GM21717 (cell line): ENCODE measurements around the gene FCSK.

ENCODE experiments used
- ATAC-seq: cut with Tn5 transposase; IDR thresholded peaks from one replicate; pipeline ENCODE4 v1.9.1; 2021; ENCODE audit warnings: mild to moderate bottlenecking, moderate library complexity; ENCODE audit not compliant: unreplicated experiment

Gene FCSK

DNA sequence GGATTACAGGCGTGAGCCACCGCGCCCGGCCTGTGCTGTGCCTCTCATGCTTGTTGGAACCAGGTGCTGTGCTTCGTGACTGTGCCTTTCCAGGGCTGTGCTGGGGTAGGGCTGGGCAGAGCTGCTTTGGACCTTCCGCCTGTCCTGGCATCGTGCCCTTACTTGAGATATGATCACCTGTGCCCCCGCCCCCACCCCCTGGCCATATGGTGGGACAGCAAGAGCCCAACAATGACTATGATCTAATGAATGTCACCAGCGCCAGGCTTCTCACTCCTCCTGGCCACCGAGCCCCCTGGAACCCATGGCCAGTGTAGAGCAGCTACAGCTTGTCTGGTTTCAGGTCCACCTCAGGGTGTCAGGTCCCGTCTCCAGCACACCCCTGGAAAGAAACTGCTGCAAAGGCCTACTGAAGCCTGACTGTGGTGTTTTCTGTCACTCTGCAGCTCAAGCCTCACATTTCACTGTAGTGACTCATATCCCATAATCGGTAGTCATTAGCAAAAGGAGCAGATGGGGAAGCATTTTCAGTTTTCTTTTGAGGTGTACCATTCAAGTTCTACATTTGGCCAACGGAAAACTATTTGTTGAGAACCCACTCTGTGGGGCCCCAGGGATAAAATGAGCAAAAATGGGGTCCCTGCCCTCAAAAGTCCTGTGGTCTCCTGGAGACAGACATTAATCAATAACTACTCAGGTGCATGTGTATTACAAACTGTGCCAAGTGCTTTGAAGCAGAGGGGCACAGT, 22.1 kb downstream of the FCSK start:
- peak; percentile 77 for ATAC-seq

DNA sequence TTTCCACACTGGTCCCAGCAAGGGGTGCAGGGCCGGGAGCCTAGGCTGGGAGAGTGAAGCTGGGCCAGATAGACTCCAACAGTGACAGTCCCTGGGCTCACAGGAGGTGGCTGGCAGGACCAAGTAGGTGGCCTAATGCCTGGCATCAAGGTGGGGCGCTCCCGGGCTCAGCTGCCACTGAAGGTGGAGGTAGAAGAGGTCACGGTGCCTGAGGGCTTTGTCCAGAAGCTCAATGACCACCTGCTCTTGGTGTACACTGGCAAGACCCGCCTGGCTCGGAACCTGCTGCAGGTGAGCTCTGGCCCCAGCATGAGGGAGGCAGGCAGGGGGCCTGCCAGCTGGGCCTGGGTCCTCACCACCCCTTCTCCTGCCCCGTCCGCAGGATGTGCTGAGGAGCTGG, 23.8 kb downstream of the FCSK start:
- ATAC-seq: no peak

DNA sequence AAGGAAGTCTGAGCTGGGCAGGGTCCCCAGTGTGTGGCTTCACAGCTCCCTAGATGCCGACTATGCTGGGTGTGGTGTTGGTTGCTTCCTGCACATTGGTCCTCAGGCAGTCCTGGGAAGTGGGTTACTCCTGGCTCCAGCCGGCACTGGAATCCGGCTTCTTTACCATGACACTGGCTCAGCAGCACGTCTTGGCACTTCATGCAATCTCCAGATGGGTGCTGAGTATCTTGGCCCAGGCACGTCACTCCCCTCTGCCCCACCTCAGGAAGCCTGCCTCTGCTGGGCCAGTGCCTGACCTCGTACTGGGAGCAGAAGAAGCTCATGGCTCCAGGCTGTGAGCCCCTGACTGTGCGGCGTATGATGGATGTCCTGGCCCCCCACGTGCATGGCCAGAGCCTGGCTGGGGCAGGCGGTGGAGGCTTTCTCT, 24.5 kb downstream of the FCSK start:
- no peak for ATAC-seq

DNA sequence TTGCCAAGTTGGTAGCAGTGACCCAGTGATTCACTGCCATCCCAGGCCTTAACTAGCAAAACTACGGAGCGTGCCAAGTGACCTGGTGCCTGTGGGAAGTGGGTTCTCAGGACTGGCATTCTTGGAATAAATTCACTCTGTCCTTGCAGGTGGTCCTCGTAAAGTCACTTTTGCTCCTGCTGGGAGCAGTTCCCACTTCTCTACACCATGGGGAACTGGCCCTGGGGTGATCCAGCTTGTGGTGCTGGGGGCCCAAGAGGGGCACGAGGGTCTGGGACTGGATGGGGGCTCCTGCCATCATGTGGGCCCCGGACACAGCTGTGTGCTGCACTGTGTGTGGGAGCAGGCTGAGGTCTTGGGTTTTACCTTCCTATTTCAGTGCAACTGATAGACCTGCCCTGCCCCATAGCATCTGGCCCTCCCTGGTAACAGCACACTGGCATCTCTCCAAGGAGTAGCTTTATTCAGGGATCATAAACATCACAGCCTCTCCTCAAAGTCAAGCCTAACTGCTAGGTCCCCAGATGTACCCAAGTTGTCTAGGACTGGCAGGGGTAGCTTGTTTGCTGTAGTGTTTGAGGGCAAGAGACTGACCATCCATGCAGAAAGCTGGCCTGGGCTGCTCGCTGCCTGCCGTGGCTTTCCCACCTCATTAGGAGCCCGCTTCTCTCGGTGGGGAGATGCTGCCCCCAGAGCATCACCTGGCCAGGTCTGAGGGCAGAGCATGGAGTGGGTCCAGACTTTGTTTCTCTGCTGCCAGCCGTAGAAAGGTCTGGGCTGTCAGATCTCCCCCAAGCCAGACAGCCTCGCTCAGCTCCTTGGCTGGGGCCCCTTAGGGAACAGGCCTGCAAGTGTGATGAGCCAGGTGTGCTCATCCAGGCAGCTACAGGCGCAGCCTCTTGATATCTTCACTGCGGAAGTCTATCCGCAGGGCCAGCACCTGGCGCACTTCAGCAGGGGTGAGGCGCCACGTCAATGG, 26.0 kb downstream of the FCSK start:
- no peak for ATAC-seq

DNA sequence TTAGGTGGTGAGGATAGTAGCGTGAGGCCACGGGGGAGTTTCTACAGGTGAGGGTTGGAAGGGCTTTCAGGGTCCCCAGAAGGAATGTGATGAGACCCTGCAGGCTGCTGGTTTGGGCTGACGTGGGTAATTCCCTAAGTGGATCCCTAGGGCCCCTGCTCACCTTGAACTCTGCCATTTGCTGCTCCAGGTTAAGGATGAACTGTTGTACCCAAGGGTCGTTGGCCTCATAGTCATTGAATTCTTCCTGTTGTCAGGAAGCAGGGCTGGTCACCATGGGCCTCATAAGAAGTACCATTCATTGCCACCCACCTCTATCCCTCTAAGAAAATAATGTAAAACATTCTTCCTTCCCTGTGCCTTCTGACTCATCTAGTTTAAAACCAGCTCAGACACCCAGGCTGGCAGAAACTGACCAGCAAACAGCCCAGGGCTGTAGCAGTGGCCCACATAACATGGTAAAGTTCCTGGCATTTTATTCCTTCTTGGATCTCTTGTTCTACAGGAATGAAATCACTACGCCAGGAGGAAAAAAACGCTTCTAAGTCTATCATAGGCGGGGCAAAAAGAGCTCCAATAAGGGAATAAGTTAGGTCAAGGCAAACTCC, 27.6 kb downstream of the FCSK start:
- ATAC-seq: no peak

DNA sequence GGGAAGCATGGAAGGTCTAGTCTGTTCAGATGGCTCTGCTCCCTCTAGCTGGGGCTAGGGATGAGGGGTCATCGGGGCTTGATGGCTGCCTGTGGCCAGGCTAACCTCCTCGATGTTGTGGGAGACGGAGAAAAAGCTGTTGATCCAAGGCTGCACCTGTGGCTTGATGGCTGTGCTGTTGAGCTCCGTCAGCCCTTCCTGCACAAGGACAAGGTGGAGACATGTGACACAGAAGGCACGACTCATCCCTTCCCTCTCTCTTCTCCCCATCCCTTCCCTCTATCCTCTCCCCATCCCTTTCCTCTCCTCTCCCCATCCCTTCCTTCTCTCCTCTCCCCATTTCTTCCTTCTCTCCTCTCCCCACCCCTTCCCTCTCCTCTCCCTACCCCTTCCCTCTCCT, 28.2 kb downstream of the FCSK start:
- no peak for ATAC-seq

DNA sequence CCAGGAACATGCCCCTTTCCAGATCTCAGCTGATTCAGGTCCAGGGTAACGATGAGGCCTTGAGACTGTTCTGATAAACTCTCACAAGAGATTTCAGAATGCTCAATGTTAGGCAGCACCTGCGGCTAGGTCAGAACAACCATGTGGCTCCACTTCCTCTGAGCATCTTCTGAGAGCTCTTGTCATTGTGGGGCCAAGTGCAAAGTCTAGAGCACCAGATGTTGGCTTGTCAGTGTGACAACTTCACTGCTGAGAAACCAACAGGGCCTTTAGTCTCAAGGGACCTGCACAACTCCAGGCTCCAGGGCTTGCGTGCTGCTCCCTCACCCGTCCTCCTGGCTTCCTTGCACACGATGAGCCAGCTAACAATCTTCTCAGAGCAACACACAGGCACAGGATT, 29.0 kb downstream of the FCSK start:
- no peak for ATAC-seq

DNA sequence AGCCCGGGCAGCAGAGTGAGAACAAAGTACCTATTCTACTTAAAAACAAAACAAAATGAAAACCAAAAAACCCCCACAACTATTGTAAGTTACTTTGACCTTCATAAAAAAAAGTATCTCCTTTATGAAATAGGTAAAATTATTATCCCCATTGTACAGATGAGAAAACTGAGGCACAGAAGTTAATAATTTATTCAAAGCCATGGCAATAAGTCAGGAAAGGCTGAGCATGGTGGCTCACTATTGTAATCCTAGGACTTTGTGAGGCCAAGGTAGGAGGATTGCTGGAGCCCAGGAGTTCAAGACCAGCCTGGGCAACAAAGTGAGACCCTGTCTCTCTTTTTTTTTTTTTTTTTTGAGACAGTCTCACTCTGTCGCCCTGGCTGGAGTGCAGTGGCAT, 30.5 kb downstream of the FCSK start:
- no peak for ATAC-seq

DNA sequence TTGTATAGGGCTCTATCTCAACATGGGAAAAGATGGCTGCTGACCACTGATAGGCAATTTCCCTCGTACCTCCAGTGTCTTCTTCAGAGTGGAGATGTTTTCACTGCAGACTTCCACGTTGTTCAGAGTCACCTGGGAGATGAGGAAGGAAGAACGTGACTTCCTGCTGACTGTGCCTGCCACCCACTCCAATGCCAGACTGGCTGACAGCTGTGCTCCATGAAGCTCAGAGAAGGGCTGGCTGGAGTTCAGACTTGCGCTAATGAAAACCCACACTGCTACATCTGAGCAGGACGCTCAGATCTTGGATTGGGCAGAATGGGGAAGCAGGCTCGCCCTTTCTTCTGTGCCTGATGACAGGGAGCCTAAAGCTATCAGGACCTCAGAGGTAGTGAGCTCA, 35.9 kb downstream of the FCSK start:
- no peak for ATAC-seq

DNA sequence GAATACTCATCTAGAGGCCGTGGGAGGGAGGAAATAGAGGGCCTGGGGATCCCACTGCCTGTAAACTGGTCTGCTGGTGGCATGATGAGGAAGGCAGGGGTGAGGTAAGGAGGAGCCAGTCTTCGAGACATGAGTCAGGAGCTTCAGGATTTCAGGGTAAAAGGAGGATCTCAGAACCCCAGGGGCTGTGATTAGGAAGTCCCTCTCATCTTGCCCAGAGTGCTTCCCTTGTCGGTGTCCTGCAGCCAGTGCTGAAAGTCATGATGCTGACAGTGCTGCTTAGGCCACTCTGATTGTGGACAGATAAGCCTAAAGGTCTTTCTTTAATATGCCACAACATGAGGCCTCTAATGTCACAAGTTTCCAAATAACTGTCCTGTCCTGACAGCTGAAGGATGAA, 39.4 kb downstream of the FCSK start:
- ATAC-seq: no peak

DNA sequence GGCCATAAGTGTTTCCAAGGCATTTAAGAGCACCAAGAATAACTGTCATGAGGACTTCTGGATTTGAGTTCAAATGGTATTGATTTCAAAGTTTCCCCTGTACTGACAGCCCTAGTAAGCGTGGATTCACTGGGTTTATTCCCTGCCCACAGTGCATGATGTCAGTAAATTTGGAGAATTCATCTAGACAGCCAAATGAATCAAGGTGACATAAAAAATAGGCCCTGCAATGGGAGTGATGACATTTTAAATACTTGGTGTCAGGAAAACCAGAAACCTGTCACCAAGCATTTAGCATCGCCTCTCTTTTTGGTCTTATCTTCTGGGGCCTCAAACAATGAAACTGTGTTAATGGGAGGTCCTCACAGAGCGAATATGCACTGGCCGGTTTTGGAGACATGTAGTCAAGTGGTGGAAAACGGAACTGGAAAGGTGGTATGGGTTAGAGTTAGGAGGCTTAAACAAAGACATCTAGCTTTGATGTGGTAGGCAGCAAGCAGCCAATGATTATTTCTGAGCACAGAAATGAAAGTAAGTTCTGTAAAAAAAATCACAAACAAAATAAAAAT, 39.9 kb downstream of the FCSK start:
- ATAC-seq: no peak

DNA sequence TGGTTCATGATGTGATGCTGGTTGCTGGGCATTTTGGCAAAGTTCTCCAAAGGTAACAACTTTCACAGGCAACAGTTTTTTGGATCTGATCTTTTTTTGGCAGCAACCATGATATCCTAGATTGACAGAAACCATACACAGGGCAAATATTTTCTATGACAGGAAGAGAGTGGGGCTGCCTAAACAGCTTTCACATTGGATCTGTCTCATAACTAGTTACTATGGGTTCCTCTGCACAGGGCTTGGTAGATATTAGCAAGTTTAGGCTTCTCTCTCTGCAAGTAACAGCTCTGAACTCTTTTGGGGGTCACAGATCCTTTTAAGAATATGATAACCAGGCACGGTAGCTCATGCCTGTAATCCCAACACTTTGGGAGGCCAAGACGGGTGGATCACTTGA, 40.4 kb downstream of the FCSK start:
- no peak for ATAC-seq

DNA sequence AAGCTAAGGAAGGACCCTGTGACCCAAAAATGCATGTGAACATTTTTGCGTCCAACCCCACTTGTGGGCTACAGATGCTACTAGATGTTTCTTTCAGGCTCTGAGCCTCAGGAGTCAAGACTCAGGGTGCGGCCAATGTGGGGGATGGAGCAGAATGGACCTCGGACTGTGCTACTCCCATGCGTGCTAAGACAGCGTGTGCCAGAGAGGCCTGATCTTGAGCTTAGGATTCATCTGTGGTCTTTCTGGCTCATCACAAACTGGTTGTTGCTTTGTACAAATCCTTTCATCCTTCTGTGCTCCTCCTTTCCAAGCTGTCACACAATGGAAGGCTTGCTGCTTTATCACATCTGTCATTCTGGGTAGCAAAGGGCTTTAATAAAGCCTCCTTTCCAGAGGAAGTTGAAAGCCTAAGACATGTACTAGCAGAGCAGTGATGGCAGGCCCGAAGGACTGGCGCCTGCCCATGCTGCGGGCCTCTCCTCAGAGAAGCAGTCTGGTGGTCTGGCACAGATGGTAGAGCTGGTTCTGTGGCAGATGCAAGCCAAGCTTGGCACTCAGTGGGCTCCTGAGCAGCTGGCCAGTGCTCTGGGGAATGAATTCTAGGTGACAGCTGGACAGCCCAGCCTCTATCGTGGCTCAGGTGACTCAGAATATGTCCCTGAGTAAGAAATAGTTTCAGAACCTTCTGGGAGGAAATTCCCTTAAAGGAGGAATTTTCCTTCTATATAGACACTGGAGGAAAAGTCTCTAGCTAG, 41.2 kb downstream of the FCSK start:
- peak; percentile 25 for ATAC-seq

DNA sequence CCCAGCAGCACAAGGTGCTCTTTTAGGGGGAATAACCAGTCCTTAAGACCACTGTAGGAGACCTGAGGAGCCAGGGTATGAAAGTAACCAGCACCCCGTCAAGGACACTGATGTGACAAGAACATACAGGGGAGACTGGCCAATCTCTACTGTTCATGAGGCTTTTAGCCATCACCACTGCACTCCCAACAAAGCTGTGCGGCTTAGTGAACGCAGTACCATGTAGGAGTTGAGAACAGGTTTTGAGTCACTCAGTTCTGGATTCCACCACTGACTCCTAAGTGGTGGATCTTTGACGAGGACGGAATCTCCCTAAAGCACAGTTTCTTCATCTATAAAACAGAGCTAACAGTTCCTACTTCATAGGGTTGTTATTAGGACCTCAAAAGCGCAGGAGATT, 42.1 kb downstream of the FCSK start:
- peak; percentile 49 for ATAC-seq

DNA sequence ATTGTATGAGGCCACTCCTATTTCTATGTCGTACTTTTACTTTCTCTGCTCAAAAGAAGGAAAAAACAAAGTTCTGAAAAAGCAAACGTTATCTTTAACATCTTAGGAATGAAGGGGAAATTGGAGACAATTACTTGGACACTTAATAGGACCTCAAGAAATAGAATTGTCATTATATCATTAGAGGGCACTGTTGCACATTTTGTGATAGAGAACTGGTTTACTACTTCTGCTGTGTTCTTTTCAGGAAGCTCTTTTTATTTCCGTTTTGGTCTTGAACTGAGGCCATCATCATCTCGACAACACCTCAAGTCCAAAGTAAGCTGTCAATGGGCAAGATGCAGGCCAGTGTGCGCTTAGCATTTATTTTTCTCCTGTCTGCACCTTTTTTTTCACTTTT, 54.4 kb downstream of the FCSK start:
- no peak for ATAC-seq

DNA sequence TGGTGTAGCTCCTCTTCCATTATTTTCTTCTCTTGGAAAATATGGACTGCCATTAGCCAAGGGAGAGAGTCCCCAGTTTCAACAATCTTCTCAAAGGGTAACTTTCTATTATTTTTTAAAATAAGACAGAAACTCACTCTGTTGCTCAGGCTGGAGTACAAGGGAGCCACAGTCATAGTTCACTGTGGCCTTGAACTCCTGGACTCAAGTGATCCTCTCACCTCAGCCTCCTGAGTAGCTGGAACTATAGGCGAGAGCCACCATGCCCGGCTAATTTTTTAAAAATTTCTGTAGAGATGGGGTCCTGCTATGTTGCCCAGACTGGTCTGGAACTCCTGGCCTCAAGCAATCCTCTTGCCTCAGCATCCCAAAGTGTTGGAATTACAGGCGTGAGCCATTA, 55.8 kb downstream of the FCSK start:
- no peak for ATAC-seq

DNA sequence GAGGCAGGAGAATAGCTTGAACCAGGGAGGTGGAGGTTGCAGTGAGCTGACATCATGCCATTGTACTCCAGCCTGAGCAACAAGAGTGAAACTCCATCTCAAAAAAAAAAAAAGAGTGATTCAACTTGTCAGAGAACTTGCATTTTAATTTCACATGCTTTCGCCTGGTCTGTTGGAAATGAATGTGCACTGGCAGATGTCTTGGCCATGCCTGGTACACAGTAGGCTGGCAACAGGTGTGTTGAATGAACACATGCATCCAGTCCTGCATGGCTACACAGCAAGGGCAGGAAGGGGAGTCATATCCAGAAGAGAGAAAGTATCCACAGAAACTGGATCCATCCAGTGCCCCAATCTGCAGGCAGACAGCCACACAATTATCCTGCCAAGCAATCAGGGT, 57.4 kb downstream of the FCSK start:
- no peak for ATAC-seq

DNA sequence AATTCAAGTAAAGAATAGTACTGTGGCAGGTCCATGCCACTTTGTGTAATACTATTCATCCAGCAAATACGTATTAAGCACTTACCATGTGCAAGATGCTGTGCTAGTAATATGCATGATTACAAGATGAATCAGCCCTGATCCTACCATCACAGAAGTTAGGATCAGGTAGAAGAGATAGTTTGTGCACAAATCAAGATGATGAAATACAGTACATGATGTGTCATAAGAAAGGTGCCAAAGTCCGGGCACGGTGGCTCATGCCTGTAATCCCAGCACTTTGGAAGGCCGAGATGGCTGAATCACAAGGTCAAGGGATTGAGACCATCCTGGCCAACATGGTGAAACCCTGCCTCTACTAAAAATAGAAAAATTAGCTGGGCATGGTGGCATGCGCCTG, 58.1 kb downstream of the FCSK start:
- ATAC-seq: no peak

DNA sequence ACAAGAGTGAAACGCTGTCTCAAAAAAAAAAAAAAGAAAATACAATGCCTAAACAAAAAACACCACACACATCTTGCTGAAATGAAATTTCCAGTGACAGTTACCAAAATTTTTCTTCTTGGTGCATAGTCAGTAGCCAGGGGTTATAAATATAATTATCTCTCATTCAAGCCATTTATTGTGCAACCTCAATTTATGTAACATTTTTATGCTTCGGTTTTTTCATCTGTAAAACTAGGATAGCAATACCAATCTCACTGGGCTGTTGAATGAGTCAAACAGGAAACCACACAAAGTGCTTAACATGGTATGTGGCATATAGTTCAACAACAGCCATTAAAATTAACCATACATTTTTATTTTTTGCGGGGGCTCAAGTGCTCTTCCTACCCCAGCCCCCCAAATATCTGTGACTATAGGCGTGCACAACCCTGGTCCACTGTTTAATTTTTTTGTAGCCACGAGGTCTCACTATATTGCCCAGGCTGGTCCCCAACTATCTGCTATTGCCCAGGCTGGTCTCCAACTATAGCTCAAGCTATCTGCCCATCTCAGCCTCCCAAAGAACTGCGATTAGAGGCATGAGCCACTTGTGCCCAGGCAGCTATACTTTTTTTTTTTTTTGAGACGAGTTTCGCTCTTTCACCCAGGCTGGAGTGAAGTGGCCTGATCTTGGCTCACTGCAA, 66.4 kb downstream of the FCSK start:
- no peak for ATAC-seq
